Measurements from ENCODE around the gene SMOC2. TPM values are rescaled to one million over a fixed set of nuclear protein-coding genes. Genes with fewer than 3 reads are reported as not detected.

Gene SMOC2
- total RNA-seq, 2 donors from 2014 or later: 25.6 to 29.6 TPM

- TF ChIP-seq, protein P1, sequence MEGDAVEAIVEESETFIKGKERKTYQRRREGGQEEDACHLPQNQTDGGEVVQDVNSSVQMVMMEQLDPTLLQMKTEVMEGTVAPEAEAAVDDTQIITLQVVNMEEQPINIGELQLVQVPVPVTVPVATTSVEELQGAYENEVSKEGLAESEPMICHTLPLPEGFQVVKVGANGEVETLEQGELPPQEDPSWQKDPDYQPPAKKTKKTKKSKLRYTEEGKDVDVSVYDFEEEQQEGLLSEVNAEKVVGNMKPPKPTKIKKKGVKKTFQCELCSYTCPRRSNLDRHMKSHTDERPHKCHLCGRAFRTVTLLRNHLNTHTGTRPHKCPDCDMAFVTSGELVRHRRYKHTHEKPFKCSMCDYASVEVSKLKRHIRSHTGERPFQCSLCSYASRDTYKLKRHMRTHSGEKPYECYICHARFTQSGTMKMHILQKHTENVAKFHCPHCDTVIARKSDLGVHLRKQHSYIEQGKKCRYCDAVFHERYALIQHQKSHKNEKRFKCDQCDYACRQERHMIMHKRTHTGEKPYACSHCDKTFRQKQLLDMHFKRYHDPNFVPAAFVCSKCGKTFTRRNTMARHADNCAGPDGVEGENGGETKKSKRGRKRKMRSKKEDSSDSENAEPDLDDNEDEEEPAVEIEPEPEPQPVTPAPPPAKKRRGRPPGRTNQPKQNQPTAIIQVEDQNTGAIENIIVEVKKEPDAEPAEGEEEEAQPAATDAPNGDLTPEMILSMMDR (IDR thresholded peaks at IDR 0.05): no peak
- Histone ChIP-seq H3K4me1 (no peaks in the 10 kb centered on the region), H3K27ac (no peak overlapping the region), H3K9me3 (no peaks in the 10 kb centered on the region), H3K4me3 (no peak overlapping the region), H3K27me3 (no peaks in the 10 kb centered on the region), H3K9ac (ENCODE audit: low read depth in 2 of 2, low read length in 2 of 2) (no peak overlapping the region), H3K36me3 (no peaks in the 10 kb centered on the region)
- DNase-seq: no peak
- intact Hi-C loops (cut with DNase I): no loop called here
Measured at GRCh38 chr6:168584249-168584648, 143.3 kb downstream of the SMOC2 start.

DNA sequence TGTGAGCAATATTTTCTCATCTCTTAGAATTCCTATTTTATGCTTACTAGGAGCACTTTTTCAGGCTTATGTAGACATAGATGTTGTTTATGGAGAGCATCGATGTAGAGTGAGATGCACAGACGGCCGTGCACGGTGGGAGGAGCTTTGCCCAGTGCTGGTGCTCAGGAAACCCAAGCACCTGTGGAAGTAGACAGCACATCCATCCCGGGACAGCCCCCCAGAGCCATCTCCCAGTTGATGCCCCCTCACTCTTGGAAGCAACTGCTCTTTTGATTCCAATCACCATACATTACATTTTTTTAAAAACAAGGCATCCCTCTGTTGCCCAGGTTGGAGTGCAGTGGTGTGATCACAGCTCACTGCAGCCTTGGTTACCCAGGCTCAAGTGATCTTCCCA, 143.7 kb downstream of the SMOC2 start:
- TF ChIP-seq, protein P1 (IDR thresholded peaks at IDR 0.05): no peak
- no peaks in the 10 kb centered on the region for H3K4me1 ChIP-seq
- no peak overlapping the region for H3K27ac ChIP-seq
- no peak for DNase-seq
- no peak overlapping the region for H3K9ac ChIP-seq (ENCODE audit: low read depth in 2 of 2, low read length in 2 of 2)
- intact Hi-C loops (cut with DNase I): no loop called here
- H3K9me3 ChIP-seq: no peaks in the 10 kb centered on the region
- no peak overlapping the region for H3K4me3 ChIP-seq
- no peaks in the 10 kb centered on the region for H3K36me3 ChIP-seq
- no peaks in the 10 kb centered on the region for H3K27me3 ChIP-seq

DNA sequence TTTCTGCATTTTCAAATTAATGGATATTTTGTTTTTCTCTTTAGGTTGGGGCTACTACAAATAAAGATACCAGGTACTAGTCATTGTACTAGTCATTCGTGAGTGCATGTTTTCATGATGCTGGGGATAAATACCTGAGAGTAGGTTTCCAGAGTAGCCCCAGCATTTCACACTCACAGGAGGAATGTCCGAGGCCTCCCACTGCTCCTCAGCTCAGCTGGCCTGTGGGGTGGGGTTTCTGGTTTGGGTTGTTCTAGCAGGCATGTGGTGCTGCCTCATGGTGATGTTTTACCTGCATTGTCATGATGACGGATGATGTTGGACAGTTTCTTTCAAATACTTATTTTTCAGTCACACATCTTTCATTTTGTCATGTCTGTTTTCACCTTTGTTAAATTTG, 144.5 kb downstream of the SMOC2 start:
- intact Hi-C loops (cut with DNase I): no loop called here
- Histone ChIP-seq H3K4me3 (no peak overlapping the region), H3K4me1 (no peaks in the 10 kb centered on the region), H3K9me3 (no peaks in the 10 kb centered on the region), H3K9ac (ENCODE audit: low read depth in 2 of 2, low read length in 2 of 2) (no peak overlapping the region), H3K27ac (no peak overlapping the region), H3K27me3 (no peaks in the 10 kb centered on the region), H3K36me3 (no peaks in the 10 kb centered on the region)
- TF ChIP-seq, protein P1 (IDR thresholded peaks at IDR 0.05): no peak
- no peak for DNase-seq

DNA sequence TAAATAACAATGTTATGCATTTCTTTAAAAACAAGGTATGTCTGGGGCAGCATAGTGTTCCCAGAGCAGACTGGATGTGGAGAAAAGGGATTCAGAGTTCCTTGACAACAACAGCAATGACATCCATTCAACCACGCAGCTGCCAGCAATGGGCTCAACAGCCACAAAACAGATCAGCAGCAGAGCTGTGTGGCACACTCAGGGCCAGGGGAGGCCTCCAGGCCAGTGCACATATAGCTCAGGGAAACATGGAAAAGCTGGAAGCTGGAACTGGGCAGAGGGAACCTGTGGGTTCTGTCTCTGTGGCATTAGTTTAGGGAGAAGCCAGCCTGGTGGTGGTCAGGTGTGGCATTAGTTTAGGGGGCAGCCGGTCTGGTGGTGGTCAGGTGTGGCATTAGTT, 148.3 kb downstream of the SMOC2 start:
- intact Hi-C loops (cut with DNase I): no loop called here
- no peaks in the 10 kb centered on the region for H3K27me3 ChIP-seq
- H3K9ac ChIP-seq (ENCODE audit: low read depth in 2 of 2, low read length in 2 of 2): no peak overlapping the region
- no peaks in the 10 kb centered on the region for H3K36me3 ChIP-seq
- H3K9me3 ChIP-seq: no peaks in the 10 kb centered on the region
- TF ChIP-seq, protein P1 (IDR thresholded peaks at IDR 0.05): no peak
- no peaks in the 10 kb centered on the region for H3K4me1 ChIP-seq
- H3K27ac ChIP-seq: no peak overlapping the region
- no peak overlapping the region for H3K4me3 ChIP-seq
- no peak for DNase-seq

- H3K27ac ChIP-seq: no peak overlapping the region
- H3K9me3 ChIP-seq: no peaks in the 10 kb centered on the region
- DNase-seq: no peak
- TF ChIP-seq, protein P1 (IDR thresholded peaks at IDR 0.05): no peak
- H3K27me3 ChIP-seq: no peaks in the 10 kb centered on the region
- no peaks in the 10 kb centered on the region for H3K4me1 ChIP-seq
- H3K9ac ChIP-seq (ENCODE audit: low read depth in 2 of 2, low read length in 2 of 2): no peak overlapping the region
- intact Hi-C loops (cut with DNase I): no loop called here
- H3K36me3 ChIP-seq: no peaks in the 10 kb centered on the region
- no peak overlapping the region for H3K4me3 ChIP-seq
Measured at GRCh38 chr6:168590406-168590805, 149.4 kb downstream of the SMOC2 start.

DNA sequence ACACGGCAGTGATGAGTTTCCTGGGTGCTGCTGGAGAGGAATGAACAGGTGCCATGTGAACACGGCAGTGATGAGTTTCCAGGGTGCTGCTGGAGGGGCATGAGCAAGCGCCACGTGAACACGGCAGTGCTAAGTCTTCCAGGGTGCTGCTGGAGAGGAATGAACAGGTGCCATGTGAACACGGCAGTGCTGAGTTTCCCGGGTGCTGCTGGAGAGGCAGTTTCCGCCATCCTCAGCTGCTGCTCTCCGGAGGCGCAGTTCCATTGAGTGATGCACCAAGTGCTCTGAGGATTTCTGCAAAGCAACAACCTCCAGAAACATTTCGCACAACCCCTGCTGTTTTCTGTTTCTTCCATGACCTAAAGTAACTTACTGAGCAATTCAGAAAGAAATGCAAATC, 155.4 kb downstream of the SMOC2 start:
- no peak overlapping the region for H3K4me3 ChIP-seq
- H3K9me3 ChIP-seq: no peaks in the 10 kb centered on the region
- no peak for DNase-seq
- H3K4me1 ChIP-seq: no peaks in the 10 kb centered on the region
- H3K27ac ChIP-seq: no peak overlapping the region
- no peaks in the 10 kb centered on the region for H3K36me3 ChIP-seq
- no peak overlapping the region for H3K9ac ChIP-seq (ENCODE audit: low read depth in 2 of 2, low read length in 2 of 2)
- TF ChIP-seq, protein P1 (IDR thresholded peaks at IDR 0.05): no peak
- intact Hi-C loops (cut with DNase I): no loop called here
- no peaks in the 10 kb centered on the region for H3K27me3 ChIP-seq
